ENCODE measurements around the gene LRPPRC.

- no peak for TF ChIP-seq CTCF (IDR thresholded peaks at IDR 0.05; ENCODE audit: low read length)
- TF ChIP-seq EZH2 (IDR thresholded peaks at IDR 0.05; ENCODE audit: borderline replicate concordance, low read length): no peak
Measured at GRCh38 chr2:43884689-43885088, 111.1 kb downstream of the LRPPRC start.

Data from OCI-LY1 (cell line).